H1 (cell line): Measurements from ENCODE around the gene DCDC1.

Source experiments
- EZH2 ChIP-seq: fragments of 200-600 bp; sonication (generic); IDR thresholded peaks from 2 replicates; pipeline ENCODE4 v1.7.1; 2012; ENCODE audit warnings: low read depth, mild to moderate bottlenecking, moderate library complexity, low read length, inconsistent platforms; ENCODE audit not compliant: severe bottlenecking
- GTF2F1 ChIP-seq: IDR thresholded peaks from 2 replicates; pipeline ENCODE4 v1.6.1; 2012; ENCODE audit warnings: low read depth, low read length, improper control_type of control experiment, borderline replicate concordance
- HDAC6 ChIP-seq: IDR thresholded peaks from one replicate; pipeline ENCODE4 v1.7.1; 2012; ENCODE audit warnings: low read depth, mild to moderate bottlenecking, inconsistent platforms, low read length, moderate library complexity
- NRF1 ChIP-seq: IDR thresholded peaks from 2 replicates; pipeline ENCODE4 v1.6.1; 2011; ENCODE audit warnings: mild to moderate bottlenecking, low read depth, low read length, improper control_type of control experiment
- POLR2A ChIP-seq, 2 experiments: IDR thresholded peaks; 1 replicate in 1 of 2; 2 replicates in 1 of 2; pipeline ENCODE4 v1.6.1; 2011; ENCODE audit warnings: low read depth in 2 of 2, low read length in 2 of 2, mild to moderate bottlenecking in 2 of 2; ENCODE audit errors: control extremely low read depth in 1 of 2
- RAD21 ChIP-seq, 2 experiments: IDR thresholded peaks in 1 of 2; conservative IDR thresholded peaks in 1 of 2; 2 replicates each; pipeline ENCODE4 v1.6.1; 2011; ENCODE audit warnings: low read depth in 2 of 2, low read length in 2 of 2, improper control_type of control experiment in 1 of 2, inconsistent platforms in 1 of 2, mild to moderate bottlenecking in 1 of 2, moderate library complexity in 1 of 2
- SIN3A ChIP-seq, 2 experiments: IDR thresholded peaks in 1 of 2; conservative IDR thresholded peaks in 1 of 2; 2 replicates each; pipeline ENCODE4 v1.6.1; 2011 to 2012; ENCODE audit warnings: low read length in 2 of 2, improper control_type of control experiment in 1 of 2, low read depth in 1 of 2, mild to moderate bottlenecking in 1 of 2
- SUZ12 ChIP-seq: fragments of 200-600 bp; sonication (generic); IDR thresholded peaks from 2 replicates; pipeline ENCODE4 v1.6.1; 2012; ENCODE audit warnings: mild to moderate bottlenecking, inconsistent platforms, low read length, moderate library complexity, mixed read lengths
- TAF1 ChIP-seq: IDR thresholded peaks from 2 replicates; pipeline ENCODE4 v1.6.1; 2011; ENCODE audit warnings: mild to moderate bottlenecking, low read depth, low read length
- TBP ChIP-seq: IDR thresholded peaks from 2 replicates; pipeline ENCODE4 v1.6.1; 2011; ENCODE audit warnings: low read depth, low read length, improper control_type of control experiment
- YY1 ChIP-seq: IDR thresholded peaks from 2 replicates; pipeline ENCODE4 v1.6.1; 2011; ENCODE audit warnings: low read depth, mild to moderate bottlenecking, low read length
- TF ChIP-seq, protein P1 (sequence below), 3 experiments: IDR thresholded peaks; 1 replicate in 2 of 3; 2 replicates in 1 of 3; pipeline versions ENCODE4 v1.5.1 to v1.6.1; 2011; ENCODE audit warnings: low read length in 3 of 3, mild to moderate bottlenecking in 3 of 3, inconsistent platforms in 2 of 3, low read depth in 1 of 3, moderate library complexity in 1 of 3; ENCODE audit not compliant: insufficient read depth in 1 of 3; ENCODE audit errors: control extremely low read depth in 1 of 3

GRCh38 chr11:31060880-31061279 lies 308.7 kb downstream of the DCDC1 start:
- TF ChIP-seq, protein P1, sequence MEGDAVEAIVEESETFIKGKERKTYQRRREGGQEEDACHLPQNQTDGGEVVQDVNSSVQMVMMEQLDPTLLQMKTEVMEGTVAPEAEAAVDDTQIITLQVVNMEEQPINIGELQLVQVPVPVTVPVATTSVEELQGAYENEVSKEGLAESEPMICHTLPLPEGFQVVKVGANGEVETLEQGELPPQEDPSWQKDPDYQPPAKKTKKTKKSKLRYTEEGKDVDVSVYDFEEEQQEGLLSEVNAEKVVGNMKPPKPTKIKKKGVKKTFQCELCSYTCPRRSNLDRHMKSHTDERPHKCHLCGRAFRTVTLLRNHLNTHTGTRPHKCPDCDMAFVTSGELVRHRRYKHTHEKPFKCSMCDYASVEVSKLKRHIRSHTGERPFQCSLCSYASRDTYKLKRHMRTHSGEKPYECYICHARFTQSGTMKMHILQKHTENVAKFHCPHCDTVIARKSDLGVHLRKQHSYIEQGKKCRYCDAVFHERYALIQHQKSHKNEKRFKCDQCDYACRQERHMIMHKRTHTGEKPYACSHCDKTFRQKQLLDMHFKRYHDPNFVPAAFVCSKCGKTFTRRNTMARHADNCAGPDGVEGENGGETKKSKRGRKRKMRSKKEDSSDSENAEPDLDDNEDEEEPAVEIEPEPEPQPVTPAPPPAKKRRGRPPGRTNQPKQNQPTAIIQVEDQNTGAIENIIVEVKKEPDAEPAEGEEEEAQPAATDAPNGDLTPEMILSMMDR (IDR thresholded peaks at IDR 0.05; ENCODE audit: control extremely low read depth in 1 of 3, insufficient read depth in 1 of 3, low read depth in 1 of 3, low read length in 3 of 3): no peak
- TF ChIP-seq EZH2 (no peak), RAD21 (IDR thresholded peaks at IDR 0.05 in 1 of 2, conservative IDR thresholded peaks at IDR 0.05 in 1 of 2; ENCODE audit: low read depth in 2 of 2, low read length in 2 of 2) (no peak), POLR2A (IDR thresholded peaks at IDR 0.05; ENCODE audit: control extremely low read depth in 1 of 2, low read depth in 2 of 2, low read length in 2 of 2) (no peak), HDAC6 (no peak), TBP (no peak), YY1 (no peak), GTF2F1 (no peak), NRF1 (no peak), SIN3A (conservative IDR thresholded peaks at IDR 0.05 in 1 of 2, IDR thresholded peaks at IDR 0.05 in 1 of 2; ENCODE audit: low read depth in 1 of 2, low read length in 2 of 2) (no peak), TAF1 (no peak), SUZ12 (no peak)
